Stimulated activated CD4-positive, alpha-beta T cell treated with anti-CD3 and anti-CD28 coated beads, Interleukin-4, amount 100 ng/mL, for 1 hour (primary cell): Measurements from ENCODE around the gene MAEA.

Source experiments
- DNase-seq: peaks from one replicate; pipeline ENCODE4 v3.0.0-alpha.2; 2020

The MAEA gene

GRCh38 chr4:1305781-1306455 is 16.2 kb downstream of the MAEA start:
- no peak for DNase-seq

GRCh38 chr4:1307951-1308735 is 18.5 kb downstream of the MAEA start:
- no peak for DNase-seq

- peak; percentile 55 for DNase-seq
Observed at GRCh38 chr4:1309261-1310010, 19.7 kb downstream of the MAEA start.

- no peak for DNase-seq
Observed at GRCh38 chr4:1310031-1310795, 20.5 kb downstream of the MAEA start.

- DNase-seq: no peak
Observed at GRCh38 chr4:1310796-1311631, 21.3 kb downstream of the MAEA start.

GRCh38 chr4:1312821-1313640 is 23.3 kb downstream of the MAEA start:
- DNase-seq: no peak

- DNase-seq: no peak
Observed at GRCh38 chr4:1315306-1315705, 25.6 kb downstream of the MAEA start.

- DNase-seq: no peak
Observed at GRCh38 chr4:1315836-1316536, 26.3 kb downstream of the MAEA start.

- no peak for DNase-seq
Observed at GRCh38 chr4:1316537-1317168, 27.0 kb downstream of the MAEA start.

- no peak for DNase-seq
Observed at GRCh38 chr4:1317177-1318045, 27.7 kb downstream of the MAEA start.

- DNase-seq: no peak
Observed at GRCh38 chr4:1318046-1318375, 28.3 kb downstream of the MAEA start.

- peak; percentile 31 for DNase-seq
Observed at GRCh38 chr4:1318488-1319213, 29.0 kb downstream of the MAEA start.

GRCh38 chr4:1321486-1321885 is 31.8 kb downstream of the MAEA start:
- no peak for DNase-seq

GRCh38 chr4:1321946-1322650 is 32.4 kb downstream of the MAEA start:
- no peak for DNase-seq

GRCh38 chr4:1323280-1323634 is 33.6 kb downstream of the MAEA start:
- DNase-seq: no peak

- no peak for DNase-seq
Observed at GRCh38 chr4:1323635-1324442, 34.1 kb downstream of the MAEA start.
